HCT116 (cell line): ENCODE data around the gene STK24. TPM values are rescaled to one million over a fixed set of nuclear protein-coding genes. Genes with fewer than 3 reads are reported as not detected.

ENCODE experiments used
- ATAC-seq: fragments of 200-7000 bp; cut with Tn5 transposase; 2 replicates; pipeline ENCODE4 v1.9.1; 2020; ENCODE audit warnings: mild to moderate bottlenecking, moderate library complexity
- BruUV-seq: library from RNA; stranded (reverse); fragments of 400-500 nt; replicated peaks from 2 replicates; lab custom pipeline; 2021; lab: Mats Ljungman, UMichigan
- CTCF ChIA-PET: fragments of 300-600 bp; sonication (Branson Sonifier 250); formaldehyde crosslinking; loops from one replicate; lab custom pipeline; 2021; ENCODE audit warnings: antibody characterized with exemption; lab: Charles Lee
- POLR2A ChIA-PET: fragments of 300-600, 350-600 bp; sonication (Branson Sonifier 250); formaldehyde crosslinking; loops from one replicate; lab custom pipeline; 2021; ENCODE audit warnings: antibody characterized with exemption; lab: Charles Lee
- RAD21 ChIA-PET, 2 experiments: fragments of 300-600 bp; sonication (Branson Sonifier 250); formaldehyde crosslinking; loops; one replicate each; lab custom pipeline; 2023; ENCODE audit warnings: low total read pairs in 2 of 2; ENCODE audit not compliant: uncharacterized antibody in 2 of 2, unreplicated experiment in 2 of 2, low non-redundant PET in 1 of 2; lab: Charles Lee
- DNase-seq: peaks from one replicate; pipeline ENCODE4 v3.0.0-alpha.2; 2010; ENCODE audit warnings: low read depth, low spot score
- H2AFZ ChIP-seq: fragments of 200-600 bp; shearing (Covaris generic), sonication (generic); 2 replicates; pipeline ENCODE4 v1.6.1; 2017; ENCODE audit warnings: low read depth, mixed run types, mixed read lengths, antibody characterized with exemption, low read length; ENCODE audit not compliant: poor library complexity, severe bottlenecking
- H3K27ac ChIP-seq: 2 replicates; pipeline ENCODE4 v1.5.1; 2012; ENCODE audit warnings: low read depth, low read length
- H3K27me3 ChIP-seq: fragments of 200-600 bp; sonication (generic); 2 replicates; pipeline ENCODE4 v1.6.1; 2016; ENCODE audit warnings: mixed run types, low read length, mixed read lengths; ENCODE audit not compliant: insufficient read depth
- H3K36me3 ChIP-seq, 2 experiments: fragments of 200-500 bp in 1 of 2; fragments of 200-600 bp in 1 of 2; sonication (Bioruptor generic) in 1 of 2; sonication (generic) in 1 of 2; 2 replicates each; pipeline versions ENCODE4 v1.5.1 to v1.6.1; 2014 to 2016; ENCODE audit warnings: low read length in 2 of 2, inconsistent platforms in 1 of 2, mixed read lengths in 1 of 2, mixed run types in 1 of 2; ENCODE audit not compliant: insufficient read depth in 2 of 2, control insufficient read depth in 1 of 2
- H3K4me1 ChIP-seq, 2 experiments: fragments of 200-600 bp in 1 of 2; sonication (generic) in 1 of 2; 2 replicates each; pipeline versions ENCODE4 v1.5.1 to v1.6.1; 2012 to 2017; ENCODE audit warnings: low read length in 2 of 2, inconsistent platforms in 1 of 2, mild to moderate bottlenecking in 1 of 2, mixed read lengths in 1 of 2, mixed run types in 1 of 2, moderate library complexity in 1 of 2; ENCODE audit not compliant: insufficient read depth in 2 of 2, control insufficient read depth in 1 of 2
- H3K4me2 ChIP-seq: fragments of 200-600 bp; sonication (generic); 2 replicates; pipeline ENCODE4 v1.6.1; 2017; ENCODE audit warnings: mixed run types, low read length, mixed read lengths
- H3K4me3 ChIP-seq, 2 experiments: fragments of 200-600 bp in 1 of 2; sonication (generic) in 1 of 2; replicated peaks in 1 of 2; 2 replicates each; pipeline ENCODE4 v1.5.1; 2011 to 2016; ENCODE audit warnings: low read length in 2 of 2, control low read depth in 1 of 2, low read depth in 1 of 2, mild to moderate bottlenecking in 1 of 2, mixed read lengths in 1 of 2, mixed run types in 1 of 2
- H3K79me2 ChIP-seq: fragments of 200-600 bp; sonication (generic); 2 replicates; pipeline ENCODE4 v1.6.1; 2017; ENCODE audit warnings: mild to moderate bottlenecking, mixed run types, low read length, moderate library complexity, mixed read lengths; ENCODE audit not compliant: insufficient read depth
- H3K9ac ChIP-seq: fragments of 200-600 bp; sonication (generic); 2 replicates; pipeline ENCODE4 v1.6.1; 2016; ENCODE audit warnings: low read length, mixed read lengths
- H3K9me2 ChIP-seq: fragments of 200-600 bp; sonication (generic), shearing (Covaris generic); 2 replicates; pipeline ENCODE4 v1.6.1; 2017; ENCODE audit warnings: mixed run types, mild to moderate bottlenecking, moderate library complexity; ENCODE audit not compliant: insufficient read depth
- H3K9me3 ChIP-seq, 2 experiments: fragments of 200-500 bp in 1 of 2; fragments of 200-600 bp in 1 of 2; sonication (Bioruptor generic) in 1 of 2; sonication (generic) in 1 of 2; 2 replicates each; pipeline ENCODE4 v1.6.1; 2014 to 2017; ENCODE audit warnings: low read length in 2 of 2, mixed read lengths in 2 of 2, inconsistent platforms in 1 of 2, low read depth in 1 of 2, mild to moderate bottlenecking in 1 of 2, mixed run types in 1 of 2, moderate library complexity in 1 of 2; ENCODE audit not compliant: control insufficient read depth in 1 of 2, insufficient read depth in 1 of 2
- H4K20me1 ChIP-seq: fragments of 200-600 bp; sonication (generic), shearing (Covaris generic); 2 replicates; pipeline ENCODE4 v1.6.1; 2017; ENCODE audit warnings: mixed run types, mild to moderate bottlenecking, moderate library complexity; ENCODE audit not compliant: insufficient read depth
- CBX3 ChIP-seq: IDR thresholded peaks from 2 replicates; pipeline ENCODE4 v1.6.1; 2012; ENCODE audit warnings: low read depth
- ELF1 ChIP-seq: IDR thresholded peaks from 2 replicates; pipeline ENCODE4 v1.6.1; 2012; ENCODE audit warnings: low read depth, borderline replicate concordance
- FOSL1 ChIP-seq: IDR thresholded peaks from 2 replicates; pipeline ENCODE4 v1.6.1; 2012; ENCODE audit warnings: low read depth
- POLR2AphosphoS5 ChIP-seq: IDR thresholded peaks from 2 replicates; pipeline ENCODE4 v1.6.1; 2011; ENCODE audit warnings: mild to moderate bottlenecking, low read depth, low read length, moderate library complexity
- SIN3A ChIP-seq: IDR thresholded peaks from 2 replicates; pipeline ENCODE4 v1.6.1; 2012; ENCODE audit warnings: low read depth
- SP1 ChIP-seq: IDR thresholded peaks from 2 replicates; pipeline ENCODE4 v1.6.1; 2012; ENCODE audit warnings: low read depth
- YY1 ChIP-seq: IDR thresholded peaks from 2 replicates; pipeline ENCODE4 v1.6.1; 2011; ENCODE audit warnings: low read length, low read depth, moderate library complexity, mild to moderate bottlenecking; ENCODE audit not compliant: insufficient replicate concordance; ENCODE audit errors: extremely low read depth
- ZFX ChIP-seq: fragments of 450-650 bp; IDR thresholded peaks from 2 replicates; pipeline ENCODE4 v1.6.1; 2017
- intact Hi-C: fragments of 100-400 bp; cut with micrococcal nuclease; formaldehyde crosslinking; loops from 2 replicates; pipeline ENCODE4 v1.10.0; 2022
- total RNA-seq: library from RNA; stranded (reverse); gene quantifications from one replicate; pipeline ENCODE4 v1.2.1, GENCODE V29; 2021; ENCODE audit not compliant: unreplicated experiment
- TF ChIP-seq, protein P1 (sequence below): IDR thresholded peaks from 2 replicates; pipeline ENCODE4 v1.6.1; 2012
- TF ChIP-seq, protein P2 (sequence below), 3 experiments: fragments of 200-600 bp in 1 of 3; sonication (generic) in 1 of 3; IDR thresholded peaks in 2 of 3; conservative IDR thresholded peaks in 1 of 3; 2 replicates each; pipeline ENCODE4 v1.5.1; 2012 to 2017; ENCODE audit warnings: low read depth in 2 of 3, low read length in 2 of 3, antibody characterized with exemption in 1 of 3, borderline replicate concordance in 1 of 3, control low read depth in 1 of 3, mild to moderate bottlenecking in 1 of 3, mixed read lengths in 1 of 3, mixed run types in 1 of 3, moderate library complexity in 1 of 3; ENCODE audit not compliant: insufficient read depth in 1 of 3

STK24 gene
- total RNA-seq, 1 experiment from 2014 or later: 137 TPM

DNA sequence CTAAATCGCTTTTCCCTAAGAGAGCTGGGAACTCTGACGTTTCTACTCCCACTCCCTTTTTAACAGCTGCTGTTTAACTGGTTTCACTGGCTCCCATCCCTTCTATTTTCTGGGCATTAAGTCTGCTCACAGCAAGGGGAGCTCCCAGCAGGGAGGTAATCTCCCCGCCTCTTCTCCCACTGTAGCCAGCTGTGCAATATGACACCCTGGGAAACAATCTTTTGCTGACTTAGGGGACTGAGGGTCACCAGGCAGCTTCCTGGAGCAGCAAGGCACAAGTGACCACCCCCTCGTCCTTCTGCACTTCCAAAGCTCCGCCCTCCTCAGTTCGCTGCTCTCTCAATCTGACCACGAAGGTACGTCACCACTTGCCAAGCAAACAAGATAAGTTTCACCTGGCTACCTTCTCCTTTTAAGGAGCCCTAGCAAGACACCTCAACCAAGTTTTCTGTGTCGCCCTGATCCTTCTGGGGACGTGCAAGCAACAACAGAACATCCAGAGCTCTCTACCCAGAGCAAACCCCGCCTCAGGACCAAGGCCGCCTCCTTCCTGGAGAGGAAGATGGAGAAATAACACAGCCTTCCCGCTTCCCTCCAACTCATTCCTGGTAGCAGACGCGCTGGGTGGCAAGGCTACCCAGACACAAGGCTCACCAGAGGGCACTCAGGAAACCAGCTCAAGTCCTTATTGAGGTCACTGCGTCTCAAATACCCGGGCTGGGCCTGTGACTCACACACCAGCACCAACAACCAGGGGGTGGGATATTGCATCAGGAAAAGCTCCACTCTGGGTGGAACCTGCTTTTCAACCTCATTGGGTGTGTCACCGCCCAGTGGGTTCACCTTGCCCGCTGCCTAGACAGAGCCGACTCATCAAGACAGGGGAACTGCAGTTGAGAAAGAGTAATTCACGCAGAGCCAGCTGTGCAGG is 92.4 kb downstream of the STK24 start:
- TF ChIP-seq, protein P1, sequence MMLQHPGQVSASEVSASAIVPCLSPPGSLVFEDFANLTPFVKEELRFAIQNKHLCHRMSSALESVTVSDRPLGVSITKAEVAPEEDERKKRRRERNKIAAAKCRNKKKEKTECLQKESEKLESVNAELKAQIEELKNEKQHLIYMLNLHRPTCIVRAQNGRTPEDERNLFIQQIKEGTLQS: no peak
- TF ChIP-seq ZFX (no peak), SP1 (no peak), YY1 (peak; percentile 73), CBX3 (no peak), SIN3A (no peak), FOSL1 (no peak), ELF1 (no peak), POLR2AphosphoS5 (peak; percentile 65)
- TF ChIP-seq, protein P2, sequence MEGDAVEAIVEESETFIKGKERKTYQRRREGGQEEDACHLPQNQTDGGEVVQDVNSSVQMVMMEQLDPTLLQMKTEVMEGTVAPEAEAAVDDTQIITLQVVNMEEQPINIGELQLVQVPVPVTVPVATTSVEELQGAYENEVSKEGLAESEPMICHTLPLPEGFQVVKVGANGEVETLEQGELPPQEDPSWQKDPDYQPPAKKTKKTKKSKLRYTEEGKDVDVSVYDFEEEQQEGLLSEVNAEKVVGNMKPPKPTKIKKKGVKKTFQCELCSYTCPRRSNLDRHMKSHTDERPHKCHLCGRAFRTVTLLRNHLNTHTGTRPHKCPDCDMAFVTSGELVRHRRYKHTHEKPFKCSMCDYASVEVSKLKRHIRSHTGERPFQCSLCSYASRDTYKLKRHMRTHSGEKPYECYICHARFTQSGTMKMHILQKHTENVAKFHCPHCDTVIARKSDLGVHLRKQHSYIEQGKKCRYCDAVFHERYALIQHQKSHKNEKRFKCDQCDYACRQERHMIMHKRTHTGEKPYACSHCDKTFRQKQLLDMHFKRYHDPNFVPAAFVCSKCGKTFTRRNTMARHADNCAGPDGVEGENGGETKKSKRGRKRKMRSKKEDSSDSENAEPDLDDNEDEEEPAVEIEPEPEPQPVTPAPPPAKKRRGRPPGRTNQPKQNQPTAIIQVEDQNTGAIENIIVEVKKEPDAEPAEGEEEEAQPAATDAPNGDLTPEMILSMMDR (IDR thresholded peaks at IDR 0.05 in 2 of 3, conservative IDR thresholded peaks at IDR 0.05 in 1 of 3; ENCODE audit: borderline replicate concordance in 1 of 3, insufficient read depth in 1 of 3, low read depth in 2 of 3, low read length in 2 of 3): 0 out of 6 replicates have a peak, but pooled peaks of 1 of the 3 experiments have one; percentile 3
- TF ChIP-seq, all 23 proteins: peak for 3
- H3K9me3 ChIP-seq: no peaks in the 10 kb centered on the region
- peak overlapping the region; percentile 25 to 46 for H3K4me3 ChIP-seq
- H3K4me2 ChIP-seq: peak overlapping the region; percentile 79
- peak; percentile 97 for DNase-seq
- RAD21 ChIA-PET: interaction anchor here in 1 of 2 experiments (0.7 to 0.9 kb wide), 2 partner anchors 25 to 86 kb away, joined by 3 to 7 read pairs; no protein-coding TSS in a partner anchor
- CTCF ChIA-PET: interaction anchor here (0.9 to 2.3 kb wide), 6 partner anchors 24 to 358 kb away, joined by 3 to 7 read pairs (median 4); no protein-coding TSS in a partner anchor
- intact Hi-C loops: loop anchor here (2.0 kb wide), 2 partner anchors 24 to 86 kb away; no protein-coding TSS in a partner anchor
- TSS peak; percentile 69 for BruUV-seq
- H3K9me2 ChIP-seq: no peaks in the 10 kb centered on the region
- no peaks in the 10 kb centered on the region for H3K27me3 ChIP-seq
- H3K79me2 ChIP-seq: peaks cover 96% of the 10 kb centered on the region
- no peak overlapping the region for H2AFZ ChIP-seq
- POLR2A ChIA-PET: interaction anchor here (0.7 to 2.0 kb wide), 16 partner anchors 8 to 188 kb away, joined by 3 to 23 read pairs (median 4); partner anchors contain the start of gene STK24
- peak; percentile 91 for ATAC-seq
- H3K9ac ChIP-seq: peak overlapping the region; percentile 62
- peaks cover 0 to 3% of the 10 kb centered on the region in 2 experiments; a peak in 1 of 4 replicates for H3K36me3 ChIP-seq
- peaks cover 36 to 83% of the 10 kb centered on the region in 2 experiments for H3K4me1 ChIP-seq
- 0 out of 2 replicates have a peak, but pooled peaks cover 7% of the 10 kb centered on the region for H4K20me1 ChIP-seq
- H3K27ac ChIP-seq: peak overlapping the region; percentile 73
